Superior temporal gyrus (tissue), 1 donor: ENCODE data around the gene DHX8.

Experiments used
- DNase-seq: peaks from one replicate; pipeline ENCODE4 v3.0.0-alpha.2; 2016; ENCODE audit errors: extremely low spot score

The DHX8 gene

GRCh38 chr17:43524945-43525575 is 41.3 kb downstream of the DHX8 start:
- no peak for DNase-seq

GRCh38 chr17:43526886-43527648 is 43.3 kb downstream of the DHX8 start:
- DNase-seq: no peak

- no peak for DNase-seq
These were observed 44.7 kb downstream of the DHX8 start for GRCh38 chr17:43528319-43528987.

GRCh38 chr17:43528988-43529814 is 45.4 kb downstream of the DHX8 start:
- DNase-seq: no peak

GRCh38 chr17:43529947-43530287 is 46.1 kb downstream of the DHX8 start:
- no peak for DNase-seq

- no peak for DNase-seq
These were observed 46.7 kb downstream of the DHX8 start for GRCh38 chr17:43530288-43531081.

GRCh38 chr17:43531082-43531378 is 47.3 kb downstream of the DHX8 start:
- no peak for DNase-seq

- DNase-seq: no peak
These were observed 48.2 kb downstream of the DHX8 start for GRCh38 chr17:43531955-43532354.

- no peak for DNase-seq
These were observed 48.8 kb downstream of the DHX8 start for GRCh38 chr17:43532581-43532980.

GRCh38 chr17:43533699-43534098 is 49.9 kb downstream of the DHX8 start:
- DNase-seq: no peak

GRCh38 chr17:43534909-43535308 is 51.1 kb downstream of the DHX8 start:
- DNase-seq: no peak

- no peak for DNase-seq
These were observed 52.6 kb downstream of the DHX8 start for GRCh38 chr17:43536236-43536992.

- no peak for DNase-seq
These were observed 57.3 kb downstream of the DHX8 start for GRCh38 chr17:43540821-43541674.

GRCh38 chr17:43542859-43543258 is 59.1 kb downstream of the DHX8 start:
- DNase-seq: no peak

- no peak for DNase-seq
These were observed 59.5 kb downstream of the DHX8 start for GRCh38 chr17:43543300-43543699.

- DNase-seq: no peak
These were observed 60.2 kb downstream of the DHX8 start for GRCh38 chr17:43543771-43544575.

GRCh38 chr17:43545383-43545632 is 61.5 kb downstream of the DHX8 start:
- no peak for DNase-seq

GRCh38 chr17:43546319-43547188 is 62.8 kb downstream of the DHX8 start, which contains the start of gene ETV4:
Gene ETV4 (minus strand): TSS chr17:43546340. CDS start chr17:43545617, 723 bp downstream.
- DNase-seq: peak; percentile 89
